ENCODE data around the gene RNF114. TPM values are rescaled to one million over a fixed set of nuclear protein-coding genes. Genes with fewer than 3 reads are reported as not detected.

The RNF114 gene
- total and polyA plus RNA-seq, 10 of the 15 experiments (the other 5 are each of a cell fraction or from before 2014, with no cell fraction given): 28.0 to 82.3 (median 47.2) TPM

GRCh38 chr20:49919461-49919860 lies 16.7 kb upstream of the RNF114 start:
- WGBS (ENCODE audit: insufficient coverage, insufficient replicate concordance, low lambda C conversion rate, missing lambda C conversion rate): 73% methylated on average over 2 of the region's 2 CpGs
- Histone ChIP-seq H3K4me3 (no peak overlapping the region), H3K4me1 (ENCODE audit: control insufficient read depth, insufficient read depth, low read length) (peaks cover 3% of the 10 kb centered on the region), H2AFZ (ENCODE audit: control insufficient read depth, low read depth, low read length) (no peak overlapping the region), H4K20me1 (ENCODE audit: control insufficient read depth, insufficient read depth) (no peaks in the 10 kb centered on the region), H3K27me3 (replicated peaks in 1 of 2; ENCODE audit: control insufficient read depth in 2 of 2, insufficient read depth in 2 of 2, low read length in 1 of 2) (no peaks in the 10 kb centered on the region), H3K9me3 (replicated peaks; ENCODE audit: control insufficient read depth, insufficient read depth, low read length) (no peaks in the 10 kb centered on the region), H3K9ac (ENCODE audit: control insufficient read depth, insufficient read depth, low read length) (no peak overlapping the region), H3K4me2 (ENCODE audit: control insufficient read depth, insufficient read depth) (no peak overlapping the region), H3K79me2 (ENCODE audit: control insufficient read depth, insufficient read depth, low read length) (peaks cover 11% of the 10 kb centered on the region), H3K36me3 (ENCODE audit: control insufficient read depth in 2 of 2, insufficient read depth in 2 of 2, low read length in 1 of 2) (no peaks in the 10 kb centered on the region), H3K27ac (ENCODE audit: control insufficient read depth, insufficient read depth) (no peak overlapping the region)
- ChIA-PET CTCF (interaction anchor here (2.0 kb wide), 1 partner anchor 73 kb away, joined by 5 read pairs; no protein-coding TSS in a partner anchor), RAD21 (ENCODE audit: unreplicated experiment) (no interaction called here), POLR2A (no interaction called here), SMC1A (ENCODE audit: uncharacterized antibody, unreplicated experiment) (no interaction called here)
- intact Hi-C loops (cut with micrococcal nuclease; ENCODE audit: unreplicated experiment): no loop called here
- no peak for DNase-seq (ENCODE audit: low read depth, low spot score)
- BruUV-seq (replicated peaks): no TSS peak
- in situ Hi-C loops (cut with MboI): no loop called here
- ATAC-seq: no peak
- no peak for FAIRE-seq
- no peak for TF ChIP-seq MTA3 (IDR thresholded peaks at IDR 0.05; ENCODE audit: borderline replicate concordance, low read length)
- TF ChIP-seq PBX3 (IDR thresholded peaks at IDR 0.05; ENCODE audit: insufficient replicate concordance, low read depth, low read length): no peak
- TF ChIP-seq GATAD2B (conservative IDR thresholded peaks at IDR 0.05; ENCODE audit: low read depth): no peak
- no peak for TF ChIP-seq BACH1 (IDR thresholded peaks at IDR 0.05; ENCODE audit: borderline replicate concordance)
- no peak for TF ChIP-seq SMARCA5 (IDR thresholded peaks at IDR 0.05)
- no peak for TF ChIP-seq ZZZ3 (IDR thresholded peaks at IDR 0.05; ENCODE audit: control insufficient read depth, insufficient read length, low read depth)
- TF ChIP-seq HDAC6 (IDR thresholded peaks at IDR 0.05; ENCODE audit: unreplicated experiment): no peak
- no peak for TF ChIP-seq SUZ12 (IDR thresholded peaks at IDR 0.05; ENCODE audit: unreplicated experiment)
- TF ChIP-seq PKNOX1 (IDR thresholded peaks at IDR 0.05): no peak
- no peak for TF ChIP-seq CBX5 (IDR thresholded peaks at IDR 0.05; ENCODE audit: low read depth)
- TF ChIP-seq PAX5 (IDR thresholded peaks at IDR 0.05; ENCODE audit: borderline replicate concordance, low read depth, low read length): no peak
- no peak for TF ChIP-seq ZNF217 (IDR thresholded peaks at IDR 0.05)
- no peak for TF ChIP-seq MXI1 (IDR thresholded peaks at IDR 0.05; ENCODE audit: low read depth, low read length)
- TF ChIP-seq KDM1A (IDR thresholded peaks at IDR 0.05; ENCODE audit: borderline replicate concordance): no peak
- TF ChIP-seq EGR1 (IDR thresholded peaks at IDR 0.05; ENCODE audit: borderline replicate concordance in 1 of 2, low read depth in 2 of 2, low read length in 2 of 2): no peak
- no peak for TF ChIP-seq ESRRA (IDR thresholded peaks at IDR 0.05; ENCODE audit: low read length)
- TF ChIP-seq EP300 (IDR thresholded peaks at IDR 0.05; ENCODE audit: borderline replicate concordance in 1 of 2, control insufficient read depth in 1 of 2, low read depth in 2 of 2, low read length in 2 of 2): no peak
- TF ChIP-seq IKZF1 (conservative IDR thresholded peaks at IDR 0.05): no peak
- no peak for TF ChIP-seq SPI1 (IDR thresholded peaks at IDR 0.05; ENCODE audit: borderline replicate concordance, insufficient read depth, low read depth, low read length)

Data from GM12878 (cell line).